GM18502 (cell line): ENCODE results near the gene MACROD2.

ENCODE experiments used
- ATAC-seq: cut with Tn5 transposase; IDR thresholded peaks from one replicate; pipeline ENCODE4 v1.9.1; 2021; ENCODE audit warnings: mild to moderate bottlenecking; ENCODE audit not compliant: unreplicated experiment, poor library complexity

MACROD2 gene

GRCh38 chr20:15656124-15656523, 1660.8 kb downstream of the MACROD2 start:
- no peak for ATAC-seq

- no peak for ATAC-seq
These were observed 1663.0 kb downstream of the MACROD2 start for GRCh38 chr20:15658295-15658694.

- ATAC-seq = no peak
These were observed 1677.9 kb downstream of the MACROD2 start for GRCh38 chr20:15673206-15673605.

- ATAC-seq = no peak
These were observed 1679.1 kb downstream of the MACROD2 start for GRCh38 chr20:15674253-15675060.

GRCh38 chr20:15675061-15675514, 1679.8 kb downstream of the MACROD2 start:
- ATAC-seq = no peak

- no peak for ATAC-seq
These were observed 1680.6 kb downstream of the MACROD2 start for GRCh38 chr20:15675813-15676484.

GRCh38 chr20:15676815-15677214, 1681.5 kb downstream of the MACROD2 start:
- no peak for ATAC-seq

- no peak for ATAC-seq
These were observed 1687.4 kb downstream of the MACROD2 start for GRCh38 chr20:15682690-15683089.

- ATAC-seq = no peak
These were observed 1697.3 kb downstream of the MACROD2 start for GRCh38 chr20:15692570-15692969.

- no peak for ATAC-seq
These were observed 1704.3 kb downstream of the MACROD2 start for GRCh38 chr20:15699431-15700146.

GRCh38 chr20:15700147-15700765, 1704.9 kb downstream of the MACROD2 start:
- ATAC-seq = no peak

- ATAC-seq = no peak
These were observed 1706.8 kb downstream of the MACROD2 start for GRCh38 chr20:15702161-15702560.

GRCh38 chr20:15703171-15703911, 1708.0 kb downstream of the MACROD2 start:
- no peak for ATAC-seq

- no peak for ATAC-seq
These were observed 1710.7 kb downstream of the MACROD2 start for GRCh38 chr20:15705975-15706374.

- no peak for ATAC-seq
These were observed 1711.4 kb downstream of the MACROD2 start for GRCh38 chr20:15706719-15707118.

GRCh38 chr20:15708984-15709598, 1713.8 kb downstream of the MACROD2 start:
- ATAC-seq = peak; percentile 84

- ATAC-seq = no peak
These were observed 1715.3 kb downstream of the MACROD2 start for GRCh38 chr20:15710636-15711035.

GRCh38 chr20:15711177-15711576, 1715.9 kb downstream of the MACROD2 start:
- no peak for ATAC-seq

GRCh38 chr20:15716256-15716655, 1720.9 kb downstream of the MACROD2 start:
- no peak for ATAC-seq
